Measurements from ENCODE around the gene RCAN3. TPM values are rescaled to one million over a fixed set of nuclear protein-coding genes. Genes with fewer than 3 reads are reported as not detected.
"Not testable (repeated sequence)": the region's sequence is repeated elsewhere in the genome, so short reads cannot be mapped to it uniquely, and the experiment has no call there.

The RCAN3 gene
- total RNA-seq, 4 donors from 2014 or later, result 6.0 to 22.8 (median 10.8) TPM

- Histone ChIP-seq H3K4me3 (no peak overlapping the region), H3K4me1 (no peaks in the 10 kb centered on the region), H3K27ac (no peak overlapping the region), H3K9me3 (no peaks in the 10 kb centered on the region), H3K36me3 (peaks cover 0 to 3% (median 0%) of the 10 kb centered on the region in 3 donors), H3K27me3 (no peaks in the 10 kb centered on the region)
- 86 to 87% methylated on average over 7 of the region's 7 CpGs for WGBS, 2 donors
- no peak for TF ChIP-seq POLR2A (IDR thresholded peaks at IDR 0.05)
- TF ChIP-seq CTCF (IDR thresholded peaks at IDR 0.05), result no peak
- TF ChIP-seq EP300 (IDR thresholded peaks at IDR 0.05), result no peak
- DNase-seq (ENCODE audit: low spot score in 2 of 2), result no peak
Measured at GRCh38 chr1:24526045-24526444, 23.4 kb downstream of the RCAN3 start.

- WGBS, 2 donors, result 82 to 84% methylated on average over 8 of the region's 8 CpGs
Measured at GRCh38 chr1:24526940-24527542, 24.4 kb downstream of the RCAN3 start.

GRCh38 chr1:24528744-24529143, 26.1 kb downstream of the RCAN3 start:
- Histone ChIP-seq H3K4me3 (no peak overlapping the region), H3K27ac (no peak overlapping the region), H3K4me1 (no peaks in the 10 kb centered on the region), H3K36me3 (peaks cover 0 to 6% (median 0%) of the 10 kb centered on the region in 3 donors), H3K27me3 (no peaks in the 10 kb centered on the region), H3K9me3 (no peaks in the 10 kb centered on the region)
- TF ChIP-seq POLR2A (IDR thresholded peaks at IDR 0.05) (no peak), EP300 (IDR thresholded peaks at IDR 0.05) (no peak), CTCF (IDR thresholded peaks at IDR 0.05) (no peak)
- WGBS, 2 donors, result 87 to 93% methylated on average over 2 of the region's 2 CpGs
- DNase-seq (ENCODE audit: low spot score in 2 of 2), result no peak

More at GRCh38 chr1:24526940-24527542, 24.4 kb downstream of the RCAN3 start:
- peak in 4 of 5 experiments; percentile 16 to 48 (median 26) for TF ChIP-seq CTCF (IDR thresholded peaks at IDR 0.05)
- TF ChIP-seq POLR2A (IDR thresholded peaks at IDR 0.05), result no peak
- no peak for TF ChIP-seq EP300 (IDR thresholded peaks at IDR 0.05)
- Histone ChIP-seq H3K27ac (no peak overlapping the region), H3K4me1 (no peaks in the 10 kb centered on the region), H3K36me3 (peaks cover 0 to 3% (median 0%) of the 10 kb centered on the region in 3 donors), H3K4me3 (no peak overlapping the region), H3K27me3 (no peaks in the 10 kb centered on the region), H3K9me3 (no peaks in the 10 kb centered on the region)
- DNase-seq (ENCODE audit: low spot score in 2 of 2), result peak in 1 of 2 donors; percentile 17

GRCh38 chr1:24529292-24529691, 26.7 kb downstream of the RCAN3 start:
- H3K27me3 ChIP-seq; DNase-seq (ENCODE audit: low spot score in 2 of 2); H3K27ac ChIP-seq; H3K9me3 ChIP-seq; H3K36me3 ChIP-seq; H3K4me3 ChIP-seq; H3K4me1 ChIP-seq: not testable (repeated sequence)
- 93 to 96% methylated on average over 7 of the region's 7 CpGs for WGBS, 2 donors

- Histone ChIP-seq H3K4me3 (peak overlapping the region in 1 of 4 donors; percentile 28), H3K27me3 (no peaks in the 10 kb centered on the region), H3K36me3 (peaks cover 0 to 19% (median 0%) of the 10 kb centered on the region in 3 donors), H3K27ac (peak overlapping the region in 1 of 4 donors; percentile 78), H3K4me1 (peaks cover 0 to 15% (median 0%) of the 10 kb centered on the region in 4 donors), H3K9me3 (no peaks in the 10 kb centered on the region)
- WGBS, 2 donors, result 79 to 81% methylated on average over 21 of the region's 21 CpGs
- peak in 1 of 5 experiments; percentile 9 for TF ChIP-seq CTCF (IDR thresholded peaks at IDR 0.05)
- no peak for TF ChIP-seq EP300 (IDR thresholded peaks at IDR 0.05)
- no peak for TF ChIP-seq POLR2A (IDR thresholded peaks at IDR 0.05)
- no peak for DNase-seq (ENCODE audit: low spot score in 2 of 2)
Measured at GRCh38 chr1:24535021-24535424, 32.4 kb downstream of the RCAN3 start.

Data from tibial nerve (tissue), 4 donors.